Measurements from ENCODE around the gene CDH13. TPM values are rescaled to one million over a fixed set of nuclear protein-coding genes. Genes with fewer than 3 reads are reported as not detected.

The CDH13 gene
- total RNA-seq, 4 donors from 2014 or later = 6.4 to 19.7 (median 11.7) TPM

DNA sequence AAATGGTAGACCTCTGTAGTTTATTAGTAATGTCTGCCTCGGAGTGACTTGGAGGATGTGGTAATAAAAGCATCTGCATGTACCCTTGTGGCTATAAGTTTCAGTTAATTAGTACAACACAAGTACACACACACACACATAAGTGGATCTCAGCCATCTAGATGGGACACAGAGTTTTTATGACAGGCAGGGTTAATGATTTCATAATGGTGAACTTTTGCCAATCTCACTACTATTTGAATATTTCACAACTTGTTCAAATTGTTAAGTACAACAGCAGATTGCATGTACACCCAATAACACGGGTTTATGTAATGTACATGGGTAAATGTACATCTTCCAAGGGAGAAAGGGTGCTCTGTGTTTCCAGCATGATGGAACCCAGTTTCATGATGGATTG, 669.7 kb downstream of the CDH13 start:
- TF ChIP-seq, protein P1, sequence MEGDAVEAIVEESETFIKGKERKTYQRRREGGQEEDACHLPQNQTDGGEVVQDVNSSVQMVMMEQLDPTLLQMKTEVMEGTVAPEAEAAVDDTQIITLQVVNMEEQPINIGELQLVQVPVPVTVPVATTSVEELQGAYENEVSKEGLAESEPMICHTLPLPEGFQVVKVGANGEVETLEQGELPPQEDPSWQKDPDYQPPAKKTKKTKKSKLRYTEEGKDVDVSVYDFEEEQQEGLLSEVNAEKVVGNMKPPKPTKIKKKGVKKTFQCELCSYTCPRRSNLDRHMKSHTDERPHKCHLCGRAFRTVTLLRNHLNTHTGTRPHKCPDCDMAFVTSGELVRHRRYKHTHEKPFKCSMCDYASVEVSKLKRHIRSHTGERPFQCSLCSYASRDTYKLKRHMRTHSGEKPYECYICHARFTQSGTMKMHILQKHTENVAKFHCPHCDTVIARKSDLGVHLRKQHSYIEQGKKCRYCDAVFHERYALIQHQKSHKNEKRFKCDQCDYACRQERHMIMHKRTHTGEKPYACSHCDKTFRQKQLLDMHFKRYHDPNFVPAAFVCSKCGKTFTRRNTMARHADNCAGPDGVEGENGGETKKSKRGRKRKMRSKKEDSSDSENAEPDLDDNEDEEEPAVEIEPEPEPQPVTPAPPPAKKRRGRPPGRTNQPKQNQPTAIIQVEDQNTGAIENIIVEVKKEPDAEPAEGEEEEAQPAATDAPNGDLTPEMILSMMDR (IDR thresholded peaks at IDR 0.05; ENCODE audit: low read depth) = no peak

DNA sequence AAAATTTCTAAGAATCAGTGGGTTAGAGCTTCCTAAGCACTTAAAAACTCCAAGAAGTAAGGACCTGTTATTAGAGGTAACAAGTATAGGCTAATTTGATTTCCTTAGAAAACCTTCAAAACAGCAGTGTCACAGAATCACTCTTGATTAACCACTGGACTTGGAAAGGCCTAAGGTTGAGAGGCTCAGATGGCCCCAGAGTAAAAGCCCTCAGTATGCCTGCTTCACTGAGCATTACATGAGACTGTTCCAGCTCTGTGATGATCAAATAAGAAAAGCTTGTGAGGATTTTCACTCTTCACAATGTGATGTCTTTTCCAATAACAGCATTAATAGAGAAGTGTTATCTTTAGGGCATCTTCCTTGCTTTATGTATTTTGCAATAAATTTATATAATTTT, 671.8 kb downstream of the CDH13 start:
- TF ChIP-seq, protein P1 (IDR thresholded peaks at IDR 0.05; ENCODE audit: low read depth) = no peak

GRCh38 chr16:83300326-83300725, 673.6 kb downstream of the CDH13 start:
- TF ChIP-seq, protein P1 (IDR thresholded peaks at IDR 0.05; ENCODE audit: low read depth) = no peak

GRCh38 chr16:83301971-83302370, 675.2 kb downstream of the CDH13 start:
- TF ChIP-seq, protein P1 (IDR thresholded peaks at IDR 0.05; ENCODE audit: low read depth) = no peak

DNA sequence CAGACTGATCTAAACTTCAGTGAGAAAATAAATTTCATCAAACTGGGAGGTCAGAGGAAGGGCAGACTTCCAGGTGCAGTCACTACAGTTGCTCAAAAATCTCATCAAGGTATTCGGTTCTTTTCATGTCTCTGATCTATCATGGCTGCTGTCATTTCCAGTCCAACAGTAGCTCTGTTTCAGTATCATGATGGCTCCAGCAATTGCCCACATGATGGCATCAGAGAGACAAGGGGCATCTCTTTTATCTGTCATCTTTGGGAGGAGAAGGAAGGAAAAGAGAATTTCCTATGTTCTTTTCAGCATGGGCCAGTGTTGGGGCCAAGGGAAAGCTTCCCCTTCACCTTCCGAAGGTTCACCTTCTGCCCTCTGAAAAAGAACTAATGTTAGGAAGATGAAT, 676.1 kb downstream of the CDH13 start:
- TF ChIP-seq, protein P1 (IDR thresholded peaks at IDR 0.05; ENCODE audit: low read depth) = no peak

- TF ChIP-seq, protein P1 (IDR thresholded peaks at IDR 0.05; ENCODE audit: low read depth) = no peak
These were observed 678.3 kb downstream of the CDH13 start for GRCh38 chr16:83305092-83305491.

- TF ChIP-seq, protein P1 (IDR thresholded peaks at IDR 0.05; ENCODE audit: low read depth) = no peak
These were observed 680.3 kb downstream of the CDH13 start for GRCh38 chr16:83306961-83307593.
